Islet of Langerhans (tissue), 1 donor: Measurements from ENCODE around the gene FGFR2.

Source experiments
- FAIRE-seq: peaks from one replicate; lab custom pipeline; 2011; peaks lifted over from hg19 to GRCh38; lab: Jason Lieb, UNC

FGFR2 gene

GRCh38 chr10:121448766-121449421 is 149.3 kb downstream of the FGFR2 start:
- no peak for FAIRE-seq

DNA sequence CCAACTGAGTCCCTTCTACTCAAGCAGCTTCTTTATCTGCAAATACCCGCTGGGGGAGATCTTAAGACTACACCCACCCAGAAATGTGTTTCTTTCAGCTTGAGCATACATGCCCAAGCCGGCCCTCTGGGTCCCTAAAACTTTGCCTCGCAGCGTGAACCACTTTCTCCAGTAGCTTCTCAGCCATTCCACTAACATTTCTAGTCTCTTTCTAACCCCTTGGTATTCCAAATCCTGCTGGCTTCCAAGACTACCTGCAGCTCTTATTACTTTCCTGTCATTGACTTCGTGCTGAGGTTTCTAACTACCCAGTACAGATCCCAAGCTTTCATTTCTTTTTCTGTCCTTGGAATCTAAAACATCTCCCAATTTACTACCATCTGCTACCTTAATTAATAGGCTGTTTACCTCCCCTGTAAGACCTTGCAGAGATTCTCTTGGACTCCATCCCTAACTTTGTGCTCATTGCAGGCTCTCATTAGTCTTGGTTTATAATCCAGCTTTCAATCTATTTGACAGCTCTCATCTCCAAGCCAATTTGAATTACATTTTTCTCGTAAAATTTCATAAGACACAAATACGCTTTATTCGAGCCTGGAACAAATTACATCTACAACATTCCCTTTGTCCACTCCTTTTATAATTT is 153.6 kb downstream of the FGFR2 start:
- FAIRE-seq = no peak

GRCh38 chr10:121442086-121442935 is 155.9 kb downstream of the FGFR2 start:
- no peak for FAIRE-seq

- FAIRE-seq = no peak
Observed at GRCh38 chr10:121440461-121440860, 157.8 kb downstream of the FGFR2 start.

DNA sequence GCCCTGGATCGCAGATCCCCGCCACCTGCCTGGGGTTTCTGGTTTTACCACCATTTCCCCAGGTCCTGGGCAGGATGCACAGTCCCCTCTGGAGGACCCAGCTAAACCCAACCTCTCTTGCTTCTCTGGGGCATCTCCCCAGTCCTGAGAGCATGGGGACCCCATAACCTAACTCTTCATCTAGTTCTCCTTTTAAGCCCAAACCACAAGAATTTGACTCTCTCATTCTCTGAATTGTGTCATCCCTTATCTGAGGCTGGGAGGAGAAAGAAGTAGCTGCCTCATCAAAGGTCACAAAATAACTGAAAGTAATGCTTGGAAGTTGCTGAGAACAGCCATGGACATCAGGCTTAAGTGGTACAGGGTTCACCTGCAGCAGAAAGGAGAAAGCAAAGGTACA is 159.9 kb downstream of the FGFR2 start:
- no peak for FAIRE-seq

DNA sequence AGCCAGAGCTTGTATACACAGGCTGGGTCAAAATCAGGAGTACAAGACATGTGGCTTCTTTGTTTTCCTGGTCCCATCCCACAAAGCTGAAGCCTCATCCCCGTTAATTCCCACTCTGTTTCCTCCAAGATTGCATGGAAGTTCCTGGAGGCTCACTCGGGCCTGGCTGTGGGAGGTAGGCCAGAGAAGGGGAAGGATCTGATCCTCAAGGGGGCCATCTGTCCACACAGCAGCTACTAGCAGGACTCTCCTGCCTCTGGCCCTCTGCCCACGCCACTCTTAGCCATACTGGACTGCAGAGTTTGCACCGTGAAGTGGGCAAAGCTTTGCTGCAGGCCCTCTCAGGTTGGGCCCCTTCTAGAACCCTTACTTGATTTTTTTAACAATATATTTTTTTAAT is 160.6 kb downstream of the FGFR2 start:
- FAIRE-seq = no peak

GRCh38 chr10:121436630-121437341 is 161.5 kb downstream of the FGFR2 start:
- no peak for FAIRE-seq

DNA sequence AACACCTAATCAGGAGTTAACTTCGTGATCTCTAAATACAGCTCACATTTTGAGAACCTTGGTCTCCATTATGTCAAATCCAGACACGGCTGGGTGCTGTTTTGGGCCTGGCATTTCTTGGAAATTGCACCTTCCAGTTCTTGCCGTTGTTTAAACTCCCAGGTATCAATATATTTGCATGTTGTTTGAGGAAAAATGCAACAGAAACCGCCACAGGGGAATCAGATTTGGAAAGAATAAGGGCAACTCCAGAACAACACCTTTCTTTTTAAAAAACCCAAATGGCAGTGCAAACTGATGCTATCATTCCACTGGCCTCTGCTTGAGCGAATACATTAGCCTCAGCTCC is 162.0 kb downstream of the FGFR2 start:
- no peak for FAIRE-seq

GRCh38 chr10:121435099-121435875 is 163.0 kb downstream of the FGFR2 start:
- FAIRE-seq = no peak

DNA sequence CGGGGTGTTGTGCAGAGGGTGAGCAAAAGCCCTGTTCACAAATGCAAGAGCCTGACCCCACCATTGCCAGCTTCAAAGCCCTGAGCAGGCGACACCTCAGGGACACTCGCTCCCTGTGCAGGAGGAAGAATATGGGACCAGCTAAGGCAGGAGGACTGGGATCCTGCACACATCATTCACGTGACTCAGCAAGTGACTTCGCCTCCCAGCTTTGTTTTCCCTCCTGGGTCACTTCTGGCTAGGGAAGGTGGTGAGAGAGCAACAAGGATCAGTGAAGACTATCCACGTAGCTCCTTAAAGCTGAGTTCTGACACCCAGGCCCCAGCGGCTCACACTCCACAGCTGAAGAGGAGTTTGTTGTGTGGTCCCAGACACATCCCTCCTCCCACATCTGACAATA is 164.3 kb downstream of the FGFR2 start:
- FAIRE-seq = no peak

DNA sequence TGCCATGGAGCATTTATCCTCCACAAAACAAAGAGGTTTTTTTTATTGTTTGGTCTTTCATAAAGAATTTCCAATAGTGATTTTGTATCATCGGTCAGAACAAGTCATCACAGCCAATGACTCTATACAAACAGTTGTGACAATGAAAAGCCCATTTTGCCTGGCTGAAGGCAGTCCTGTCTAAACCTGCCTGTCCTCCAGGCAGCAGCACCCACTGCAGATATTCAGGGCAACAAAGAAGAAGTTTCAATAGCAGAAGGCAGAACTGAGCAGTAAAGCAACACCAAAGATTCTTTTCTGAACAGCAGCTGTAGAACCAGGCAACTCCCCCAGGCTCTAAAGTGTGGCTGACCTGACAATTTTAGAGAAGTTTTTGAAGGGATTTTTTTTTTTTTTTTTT is 169.4 kb downstream of the FGFR2 start:
- no peak for FAIRE-seq
